SK-N-SH (cell line): ENCODE measurements around the gene TRIL.

ENCODE experiments used
- FOXM1 ChIP-seq: IDR thresholded peaks from 2 replicates; pipeline ENCODE4 v1.4.0; 2012; ENCODE audit warnings: low read depth, mild to moderate bottlenecking
- GABPA ChIP-seq: IDR thresholded peaks from 2 replicates; pipeline ENCODE4 v1.4.0; 2012; ENCODE audit warnings: low read depth, mild to moderate bottlenecking
- JUND ChIP-seq: IDR thresholded peaks from 2 replicates; pipeline ENCODE4 v1.4.0; 2012
- NRF1 ChIP-seq: IDR thresholded peaks from 2 replicates; pipeline ENCODE4 v1.6.1; 2012; ENCODE audit warnings: low read depth, mild to moderate bottlenecking, low read length
- POLR2AphosphoS5 ChIP-seq: IDR thresholded peaks from 2 replicates; pipeline ENCODE4 v1.6.1; 2012; ENCODE audit warnings: low read depth, low read length
- RAD21 ChIP-seq: IDR thresholded peaks from 2 replicates; pipeline ENCODE4 v1.6.1; 2012; ENCODE audit warnings: mild to moderate bottlenecking, low read length
- RCOR1 ChIP-seq: fragments of 150-350 bp; IDR thresholded peaks from 2 replicates; pipeline ENCODE4 v1.6.1; 2017; ENCODE audit warnings: antibody characterized with exemption, low read length
- TAF1 ChIP-seq: IDR thresholded peaks from 2 replicates; pipeline ENCODE4 v1.6.1; 2012; ENCODE audit warnings: low read depth, mild to moderate bottlenecking, low read length, moderate library complexity, borderline replicate concordance
- TF ChIP-seq, protein P1 (sequence below): fragments of 200-600 bp; sonication (generic); IDR thresholded peaks from 2 replicates; pipeline ENCODE4 v1.6.1; 2017; ENCODE audit warnings: antibody characterized with exemption, mild to moderate bottlenecking, moderate library complexity

DNA sequence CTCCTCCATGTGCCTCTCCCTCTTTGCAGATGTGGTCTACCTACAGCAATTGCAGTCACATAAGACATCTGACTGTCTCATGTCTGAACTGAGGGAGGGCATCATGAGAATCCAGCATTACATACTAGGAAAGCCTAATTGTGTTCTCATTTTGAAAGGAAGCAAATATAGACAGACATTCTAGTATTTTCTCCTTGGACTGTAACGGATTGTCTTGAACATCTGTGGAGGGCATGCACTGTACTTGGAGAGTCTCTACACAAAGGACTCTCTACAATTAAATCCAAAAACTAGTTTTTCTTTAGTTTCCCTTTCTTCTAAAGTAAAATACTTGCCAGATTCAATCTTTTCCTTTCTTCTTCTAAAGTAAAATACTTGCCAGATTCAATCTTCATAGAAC lies 34.7 kb upstream of the TRIL start:
- TF ChIP-seq, protein P1, sequence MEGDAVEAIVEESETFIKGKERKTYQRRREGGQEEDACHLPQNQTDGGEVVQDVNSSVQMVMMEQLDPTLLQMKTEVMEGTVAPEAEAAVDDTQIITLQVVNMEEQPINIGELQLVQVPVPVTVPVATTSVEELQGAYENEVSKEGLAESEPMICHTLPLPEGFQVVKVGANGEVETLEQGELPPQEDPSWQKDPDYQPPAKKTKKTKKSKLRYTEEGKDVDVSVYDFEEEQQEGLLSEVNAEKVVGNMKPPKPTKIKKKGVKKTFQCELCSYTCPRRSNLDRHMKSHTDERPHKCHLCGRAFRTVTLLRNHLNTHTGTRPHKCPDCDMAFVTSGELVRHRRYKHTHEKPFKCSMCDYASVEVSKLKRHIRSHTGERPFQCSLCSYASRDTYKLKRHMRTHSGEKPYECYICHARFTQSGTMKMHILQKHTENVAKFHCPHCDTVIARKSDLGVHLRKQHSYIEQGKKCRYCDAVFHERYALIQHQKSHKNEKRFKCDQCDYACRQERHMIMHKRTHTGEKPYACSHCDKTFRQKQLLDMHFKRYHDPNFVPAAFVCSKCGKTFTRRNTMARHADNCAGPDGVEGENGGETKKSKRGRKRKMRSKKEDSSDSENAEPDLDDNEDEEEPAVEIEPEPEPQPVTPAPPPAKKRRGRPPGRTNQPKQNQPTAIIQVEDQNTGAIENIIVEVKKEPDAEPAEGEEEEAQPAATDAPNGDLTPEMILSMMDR = no peak
- TF ChIP-seq GABPA (no peak), NRF1 (no peak), FOXM1 (no peak), RCOR1 (no peak), TAF1 (no peak), JUND (no peak), POLR2AphosphoS5 (no peak), RAD21 (no peak)
